Measurements from ENCODE around the gene GPR15LG.

Gene GPR15LG

DNA sequence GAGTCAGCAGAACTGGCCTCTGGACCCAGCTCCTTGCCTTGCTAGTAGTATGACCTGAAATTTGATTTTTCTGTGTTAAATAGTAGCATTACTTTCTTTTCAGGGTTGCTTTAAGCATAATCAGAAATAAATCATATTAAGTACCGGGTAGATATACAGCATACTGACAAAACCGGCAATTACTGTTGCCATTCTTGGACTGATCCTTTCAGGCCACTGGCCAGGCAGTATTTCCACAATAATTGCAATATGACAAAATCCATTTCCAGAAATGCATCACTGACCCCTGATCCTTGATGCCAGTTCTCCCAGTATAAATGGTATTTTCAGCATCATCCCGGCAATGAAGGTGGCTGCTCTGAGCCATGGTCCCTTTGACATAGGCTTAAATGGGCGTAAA lies 60.9 kb downstream of the GPR15LG start:
- DNase-seq = no peak
- intact Hi-C loops (cut with DNase I) = no loop called here
